Fibroblast of lung (primary cell): ENCODE data around the gene DLL1. TPM values are rescaled to one million over a fixed set of nuclear protein-coding genes. Genes with fewer than 3 reads are reported as not detected.

Source experiments
- DNase-seq, 2 donors: peaks; one replicate each; pipeline versions ENCODE4 v3.0.0 to v3.0.0-alpha.2; 2010; ENCODE audit warnings: low read depth in 2 of 2
- H2AFZ ChIP-seq: 2 replicates; pipeline ENCODE4 v1.5.1; 2012; ENCODE audit warnings: low read length, control low read depth, inconsistent platforms
- H3K27ac ChIP-seq: 2 replicates; pipeline ENCODE4 v1.5.1; 2011; ENCODE audit warnings: low read length, control low read depth; ENCODE audit not compliant: insufficient read depth
- H3K27me3 ChIP-seq: 2 replicates; pipeline ENCODE4 v1.5.1; 2011; ENCODE audit warnings: mild to moderate bottlenecking, low read length; ENCODE audit not compliant: control insufficient read depth, insufficient read depth
- H3K36me3 ChIP-seq: 2 replicates; pipeline ENCODE4 v1.5.1; 2011; ENCODE audit warnings: low read length; ENCODE audit not compliant: control insufficient read depth, insufficient read depth
- H3K4me1 ChIP-seq: 2 replicates; pipeline ENCODE4 v1.5.1; 2011; ENCODE audit warnings: low read length; ENCODE audit not compliant: control insufficient read depth, insufficient read depth; ENCODE audit errors: extremely low read depth
- H3K4me2 ChIP-seq: 2 replicates; pipeline ENCODE4 v1.5.1; 2011; ENCODE audit warnings: low read length, control low read depth; ENCODE audit not compliant: insufficient read depth; ENCODE audit errors: extremely low read depth
- H3K4me3 ChIP-seq, 4 experiments: fragments of 200-600 bp in 1 of 4; sonication (generic) in 1 of 4; replicated peaks in 1 of 4; 2 replicates each; pipeline ENCODE4 v1.5.1; 2011 to 2016; ENCODE audit warnings: low read length in 4 of 4, low read depth in 3 of 4, mild to moderate bottlenecking in 3 of 4, control low read depth in 2 of 4, inconsistent platforms in 1 of 4, mixed read lengths in 1 of 4; ENCODE audit not compliant: insufficient read depth in 1 of 4; ENCODE audit errors: control extremely low read depth in 1 of 4
- H3K79me2 ChIP-seq: 2 replicates; pipeline ENCODE4 v1.5.1; 2012; ENCODE audit warnings: mild to moderate bottlenecking, low read length, inconsistent platforms; ENCODE audit not compliant: control insufficient read depth, insufficient read depth
- H3K9ac ChIP-seq: 2 replicates; pipeline ENCODE4 v1.5.1; 2011; ENCODE audit warnings: mild to moderate bottlenecking, low read length, control low read depth; ENCODE audit not compliant: insufficient read depth
- H3K9me3 ChIP-seq: 2 replicates; pipeline ENCODE4 v1.5.1; 2012; ENCODE audit warnings: low read depth, low read length; ENCODE audit not compliant: control insufficient read depth, insufficient read depth
- H4K20me1 ChIP-seq: 2 replicates; pipeline ENCODE4 v1.5.1; 2011; ENCODE audit warnings: low read length; ENCODE audit not compliant: control insufficient read depth, insufficient read depth; ENCODE audit errors: extremely low read depth
- EZH2 ChIP-seq: IDR thresholded peaks from 2 replicates; pipeline ENCODE4 v1.5.1; 2012; ENCODE audit warnings: low read length, control low read depth, mild to moderate bottlenecking; ENCODE audit errors: missing control alignments
- polyA plus RNA-seq, 2 donors: library from polyadenylated mRNA; depleted of rRNA in 1 of 2; stranded (reverse) in 1 of 2; unstranded in 1 of 2; fragments of >200 nt; gene quantifications; 2 replicates each; pipeline ENCODE4 v1.2.1, GENCODE V29; 2011 to 2012; ENCODE audit warnings: missing spikeins in 1 of 2
- total RNA-seq: library from RNA; depleted of rRNA; stranded (reverse); fragments of >200 nt; gene quantifications from 2 replicates; pipeline ENCODE4 v1.2.1, GENCODE V29; 2014
- TF ChIP-seq, protein P1 (sequence below), 2 donors: IDR thresholded peaks in 1 of 2; conservative IDR thresholded peaks in 1 of 2; 1 replicate in 1 of 2; 2 replicates in 1 of 2; pipeline ENCODE4 v1.5.1; 2011 to 2012; ENCODE audit warnings: low read length in 2 of 2, control low read depth in 1 of 2, inconsistent platforms in 1 of 2, low read depth in 1 of 2, mild to moderate bottlenecking in 1 of 2

The DLL1 gene
- total and polyA plus RNA-seq, 2 donors (not counting 1 experiment from before 2014, with no cell fraction given), result 0.69 to 12.4 TPM

DNA sequence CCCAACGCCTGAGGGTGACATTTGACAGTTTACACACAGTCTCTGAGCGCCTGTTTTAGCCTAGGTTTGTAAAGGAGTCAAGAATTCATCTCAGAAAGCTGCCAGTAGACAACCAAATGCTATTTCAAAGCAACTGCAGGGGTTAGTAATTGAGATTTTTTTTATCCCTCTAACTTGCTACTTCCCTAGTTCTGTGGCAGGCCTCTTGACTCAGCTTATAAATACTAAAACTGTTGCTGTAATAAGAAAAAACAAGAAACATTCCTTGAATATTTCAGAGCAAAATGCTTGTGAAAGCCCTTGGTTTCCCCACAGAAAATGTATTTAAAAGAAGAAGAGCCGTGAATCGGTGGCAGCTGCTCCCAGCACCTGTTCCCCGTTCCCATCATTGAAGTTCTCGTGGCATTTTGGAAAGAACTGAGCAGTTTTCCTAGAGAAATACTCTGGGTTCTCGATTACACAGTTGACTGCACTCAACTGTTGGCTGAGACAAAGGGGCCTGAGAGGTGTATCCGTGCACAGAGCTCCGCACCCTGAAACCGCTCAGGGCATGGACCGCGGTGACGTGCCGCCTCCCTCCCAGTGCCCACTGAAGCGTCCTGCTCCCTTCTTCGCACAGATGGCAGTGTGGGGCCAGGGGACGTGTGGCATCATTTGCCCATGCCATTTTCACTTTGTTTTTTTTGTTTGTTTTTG, 20.9 kb downstream of the DLL1 start:
- Histone ChIP-seq H3K4me2 (no peak overlapping the region), H3K9me3 (no peaks in the 10 kb centered on the region), H3K27ac (no peak overlapping the region), H4K20me1 (no peaks in the 10 kb centered on the region), H3K4me3 (no peak overlapping the region), H3K4me1 (no peaks in the 10 kb centered on the region), H3K79me2 (no peaks in the 10 kb centered on the region), H3K36me3 (no peaks in the 10 kb centered on the region), H2AFZ (no peak overlapping the region), H3K27me3 (no peaks in the 10 kb centered on the region), H3K9ac (no peak overlapping the region)
- TF ChIP-seq, protein P1, sequence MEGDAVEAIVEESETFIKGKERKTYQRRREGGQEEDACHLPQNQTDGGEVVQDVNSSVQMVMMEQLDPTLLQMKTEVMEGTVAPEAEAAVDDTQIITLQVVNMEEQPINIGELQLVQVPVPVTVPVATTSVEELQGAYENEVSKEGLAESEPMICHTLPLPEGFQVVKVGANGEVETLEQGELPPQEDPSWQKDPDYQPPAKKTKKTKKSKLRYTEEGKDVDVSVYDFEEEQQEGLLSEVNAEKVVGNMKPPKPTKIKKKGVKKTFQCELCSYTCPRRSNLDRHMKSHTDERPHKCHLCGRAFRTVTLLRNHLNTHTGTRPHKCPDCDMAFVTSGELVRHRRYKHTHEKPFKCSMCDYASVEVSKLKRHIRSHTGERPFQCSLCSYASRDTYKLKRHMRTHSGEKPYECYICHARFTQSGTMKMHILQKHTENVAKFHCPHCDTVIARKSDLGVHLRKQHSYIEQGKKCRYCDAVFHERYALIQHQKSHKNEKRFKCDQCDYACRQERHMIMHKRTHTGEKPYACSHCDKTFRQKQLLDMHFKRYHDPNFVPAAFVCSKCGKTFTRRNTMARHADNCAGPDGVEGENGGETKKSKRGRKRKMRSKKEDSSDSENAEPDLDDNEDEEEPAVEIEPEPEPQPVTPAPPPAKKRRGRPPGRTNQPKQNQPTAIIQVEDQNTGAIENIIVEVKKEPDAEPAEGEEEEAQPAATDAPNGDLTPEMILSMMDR (conservative IDR thresholded peaks at IDR 0.05 in 1 of 2, IDR thresholded peaks at IDR 0.05 in 1 of 2; ENCODE audit: low read depth in 1 of 2, low read length in 2 of 2), result no peak
- TF ChIP-seq EZH2, result no peak
- no peak for DNase-seq

DNA sequence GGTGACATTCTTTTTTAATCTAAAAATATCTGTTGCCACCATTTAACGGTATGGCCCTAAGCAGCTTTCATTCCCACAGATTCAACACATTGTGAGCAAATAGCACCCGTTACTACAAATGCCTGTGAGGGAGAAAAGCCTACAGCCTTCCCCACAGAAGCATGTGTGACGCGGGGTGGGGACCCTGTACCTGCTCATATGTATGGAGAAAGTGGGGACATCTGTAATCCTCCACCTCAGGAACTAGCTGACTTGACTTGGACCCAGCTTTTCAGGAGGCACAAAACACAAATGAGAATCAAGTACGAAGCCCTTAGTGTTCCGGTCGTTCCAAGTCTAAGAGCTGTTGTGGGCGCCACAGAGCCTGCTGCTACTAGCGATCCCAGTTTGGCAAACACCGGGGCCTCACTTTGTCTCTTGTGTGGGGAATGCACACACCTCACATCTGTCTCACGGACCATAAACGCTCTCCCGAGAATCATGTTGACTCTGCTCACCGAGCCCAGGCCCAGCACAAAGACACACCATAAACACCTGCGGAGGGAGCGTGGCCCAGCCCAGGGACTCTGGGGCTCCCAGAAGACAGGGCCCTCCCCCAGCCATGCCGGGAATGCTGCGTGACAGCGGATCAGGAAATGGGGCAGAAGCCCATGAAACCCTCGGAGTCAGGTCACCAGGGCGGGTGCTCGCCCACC, 21.6 kb downstream of the DLL1 start:
- Histone ChIP-seq H3K9me3 (no peaks in the 10 kb centered on the region), H3K27me3 (no peaks in the 10 kb centered on the region), H3K36me3 (no peaks in the 10 kb centered on the region), H3K4me1 (no peaks in the 10 kb centered on the region), H3K79me2 (no peaks in the 10 kb centered on the region), H3K9ac (no peak overlapping the region), H2AFZ (no peak overlapping the region), H3K4me2 (no peak overlapping the region), H3K4me3 (no peak overlapping the region), H3K27ac (no peak overlapping the region), H4K20me1 (no peaks in the 10 kb centered on the region)
- no peak for DNase-seq
- no peak for TF ChIP-seq EZH2
- TF ChIP-seq, protein P1 (conservative IDR thresholded peaks at IDR 0.05 in 1 of 2, IDR thresholded peaks at IDR 0.05 in 1 of 2; ENCODE audit: low read depth in 1 of 2, low read length in 2 of 2), result no peak

- no peak for DNase-seq
- Histone ChIP-seq H3K27me3 (no peaks in the 10 kb centered on the region), H3K4me2 (no peak overlapping the region), H3K9ac (no peak overlapping the region), H3K79me2 (no peaks in the 10 kb centered on the region), H3K27ac (no peak overlapping the region), H3K9me3 (no peaks in the 10 kb centered on the region), H3K36me3 (no peaks in the 10 kb centered on the region), H3K4me3 (no peak overlapping the region), H3K4me1 (no peaks in the 10 kb centered on the region), H2AFZ (no peak overlapping the region), H4K20me1 (no peaks in the 10 kb centered on the region)
- TF ChIP-seq, protein P1 (conservative IDR thresholded peaks at IDR 0.05 in 1 of 2, IDR thresholded peaks at IDR 0.05 in 1 of 2; ENCODE audit: low read depth in 1 of 2, low read length in 2 of 2), result no peak
- no peak for TF ChIP-seq EZH2
Measured at GRCh38 chr6:170268216-170269129, 22.4 kb downstream of the DLL1 start.
